GM20431 (cell line): ENCODE results near the gene MRPL52.

Experiments
- in situ Hi-C: fragments of 300-500 bp; cut with MseI, MboI; formaldehyde crosslinking; loops from one replicate; pipeline ENCODE4 v1.15.0; 2020; ENCODE audit warnings: low sequenced_read_pairs; ENCODE audit not compliant: unreplicated experiment

The MRPL52 gene

DNA sequence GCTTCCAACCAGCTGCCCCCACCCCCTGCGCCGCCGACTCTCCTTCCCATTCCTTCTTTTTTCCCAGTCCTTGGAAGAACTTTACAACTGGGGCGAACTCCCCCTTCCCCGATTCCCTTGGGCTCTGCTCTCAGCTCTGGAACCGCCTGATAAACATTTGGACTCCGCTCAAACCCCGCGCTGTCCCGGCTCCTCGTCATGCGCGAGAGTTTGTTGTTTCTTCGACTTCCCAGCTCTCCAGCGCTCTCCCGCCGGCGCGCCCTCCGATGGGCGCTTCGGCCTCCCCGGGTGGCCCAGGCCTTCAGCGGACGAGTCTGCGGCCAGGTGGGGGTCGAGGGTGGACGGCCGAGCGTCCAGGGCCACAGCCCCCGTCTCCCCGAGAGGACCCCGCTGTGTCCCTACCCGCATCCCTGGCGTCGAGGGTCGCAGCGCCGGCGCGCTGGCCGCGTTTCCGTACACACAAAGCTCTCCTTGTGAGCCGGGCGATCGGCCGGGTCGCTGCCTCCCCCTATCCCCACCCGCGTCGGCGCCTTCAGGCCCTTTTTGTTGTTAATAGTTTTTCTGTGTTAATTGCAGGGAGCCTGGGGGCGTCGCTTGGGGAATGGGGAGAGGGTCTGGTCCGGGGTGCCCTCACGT is 7.5 kb downstream of the MRPL52 start:
- in situ Hi-C loops = loop anchor here (25.0 kb wide), 1 partner anchor 450 kb away; no protein-coding TSS in a partner anchor

DNA sequence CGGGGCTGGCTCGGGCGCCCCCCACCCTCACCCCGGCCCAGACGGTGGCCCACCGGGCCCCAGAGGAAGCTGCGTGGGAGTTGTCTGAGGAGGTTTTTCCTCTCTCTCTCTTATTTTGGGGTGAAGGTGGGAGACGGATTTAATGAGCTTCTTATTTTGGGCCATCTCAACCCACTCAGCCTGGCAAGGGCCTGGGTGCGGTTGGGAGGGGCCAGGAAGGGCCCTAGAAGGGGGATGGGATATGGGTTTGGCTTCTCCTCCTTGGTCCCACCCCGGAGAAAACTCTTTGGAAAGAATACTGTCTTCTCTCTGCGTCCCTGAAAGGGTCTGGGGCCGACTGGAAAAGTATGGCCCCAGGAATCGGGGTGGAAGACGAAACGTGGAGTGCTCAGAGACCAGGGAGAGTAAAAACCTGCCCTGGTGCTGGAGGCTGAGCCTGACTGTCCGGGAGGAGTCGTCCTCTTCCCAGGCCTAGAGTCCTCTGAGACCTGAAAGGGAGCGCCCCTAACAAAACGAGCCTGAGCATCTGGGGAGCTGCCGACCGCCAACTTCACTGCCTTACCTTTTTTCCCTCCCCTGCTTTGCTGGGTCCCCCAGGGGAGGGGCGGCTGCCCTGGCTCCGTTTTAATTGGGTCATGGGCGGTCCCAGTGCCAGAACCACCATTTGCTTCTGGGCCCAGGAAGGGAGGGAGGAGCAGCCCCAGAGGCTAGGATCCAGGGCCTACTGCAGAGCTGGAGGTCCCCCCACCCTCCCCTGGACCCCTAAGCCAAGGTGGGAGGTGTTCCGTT is 8.3 kb downstream of the MRPL52 start:
- in situ Hi-C loops = loop anchor here (25.0 kb wide), 1 partner anchor 451 kb away; no protein-coding TSS in a partner anchor

DNA sequence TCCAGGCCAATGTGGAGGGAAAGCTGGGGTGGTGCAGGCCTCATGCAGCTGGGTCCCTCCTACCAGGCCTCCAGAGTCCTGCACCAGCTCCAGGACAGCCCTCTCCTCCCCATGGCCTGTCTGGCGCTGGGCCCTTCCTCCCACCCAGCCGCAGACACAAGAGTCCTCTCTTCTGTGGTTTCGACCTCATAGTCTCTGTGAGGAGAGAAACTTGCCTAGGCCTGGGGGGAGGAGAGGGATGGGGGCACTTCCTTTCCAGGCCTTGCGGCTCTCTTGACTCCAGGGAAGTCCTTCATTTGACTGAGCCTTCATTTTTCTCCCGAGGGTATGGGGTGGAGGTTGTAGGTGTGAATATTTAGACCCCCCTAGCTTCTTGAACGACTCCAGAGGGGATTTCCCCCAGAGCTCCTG is 8.9 kb downstream of the MRPL52 start:
- in situ Hi-C loops = loop anchor here (25.0 kb wide), 1 partner anchor 451 kb away; no protein-coding TSS in a partner anchor

DNA sequence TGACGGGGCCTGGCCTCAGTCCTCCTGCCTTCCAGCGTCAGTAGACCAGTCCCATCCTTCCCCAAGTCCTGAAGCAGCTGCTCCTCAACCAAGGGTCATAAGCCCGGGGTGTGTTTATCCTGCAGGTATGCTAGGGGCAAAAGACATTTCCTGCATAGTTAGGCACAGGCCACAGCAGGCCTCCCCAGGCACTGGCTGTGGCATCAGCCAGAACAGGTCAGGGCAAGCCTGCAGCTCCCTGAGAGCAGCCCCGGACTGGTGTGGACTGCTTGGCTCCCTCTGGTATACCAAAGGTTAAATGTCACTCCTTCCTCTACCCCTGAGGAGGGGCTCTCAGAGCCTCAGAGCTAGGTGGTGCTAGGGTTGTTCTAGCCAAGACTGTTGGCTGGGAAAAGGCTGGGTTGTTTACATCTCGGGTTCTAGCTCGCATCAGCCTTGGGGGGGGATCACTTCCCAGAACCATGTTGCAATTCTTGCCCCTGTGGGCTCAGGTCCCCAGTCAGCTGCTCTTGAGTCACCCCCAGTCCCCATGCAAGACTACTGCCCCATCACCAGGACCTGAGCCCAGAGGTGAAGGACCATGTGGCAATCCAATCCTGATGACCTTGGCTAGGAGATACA is 9.6 kb downstream of the MRPL52 start:
- in situ Hi-C loops = loop anchor here (25.0 kb wide), 1 partner anchor 452 kb away; no protein-coding TSS in a partner anchor

DNA sequence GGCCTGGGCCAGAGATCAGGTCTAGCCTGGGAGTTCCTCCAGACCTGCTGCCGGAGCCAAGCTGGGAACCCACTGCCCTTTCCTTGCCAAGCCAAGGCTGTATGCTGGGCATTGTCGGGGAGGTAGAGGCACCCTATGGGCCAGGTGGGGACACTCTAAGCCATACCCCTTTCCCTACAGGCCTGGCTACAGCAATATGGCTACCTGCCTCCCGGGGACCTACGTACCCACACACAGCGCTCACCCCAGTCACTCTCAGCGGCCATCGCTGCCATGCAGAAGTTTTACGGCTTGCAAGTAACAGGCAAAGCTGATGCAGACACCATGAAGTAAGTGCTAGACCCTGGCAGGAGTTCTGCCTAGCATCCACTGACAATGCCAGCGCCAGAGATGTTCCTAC is 11.6 kb downstream of the MRPL52 start:
- in situ Hi-C loops = loop anchor here (25.0 kb wide), 1 partner anchor 454 kb away; no protein-coding TSS in a partner anchor

DNA sequence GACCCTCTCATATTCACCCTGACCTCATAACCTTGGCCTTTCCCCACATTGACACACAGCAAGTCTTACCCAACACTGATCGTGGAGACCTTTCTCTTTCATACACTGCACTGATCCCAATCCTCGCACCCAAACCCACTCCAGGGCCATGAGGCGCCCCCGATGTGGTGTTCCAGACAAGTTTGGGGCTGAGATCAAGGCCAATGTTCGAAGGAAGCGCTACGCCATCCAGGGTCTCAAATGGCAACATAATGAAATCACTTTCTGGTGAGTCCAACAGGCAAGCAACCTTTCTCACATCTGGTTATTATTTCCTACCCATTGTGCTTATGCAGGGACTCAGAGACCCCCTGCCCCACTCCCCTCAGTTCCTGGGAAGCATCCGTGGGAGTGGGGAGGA is 12.1 kb downstream of the MRPL52 start:
- in situ Hi-C loops = loop anchor here (25.0 kb wide), 1 partner anchor 454 kb away; no protein-coding TSS in a partner anchor

DNA sequence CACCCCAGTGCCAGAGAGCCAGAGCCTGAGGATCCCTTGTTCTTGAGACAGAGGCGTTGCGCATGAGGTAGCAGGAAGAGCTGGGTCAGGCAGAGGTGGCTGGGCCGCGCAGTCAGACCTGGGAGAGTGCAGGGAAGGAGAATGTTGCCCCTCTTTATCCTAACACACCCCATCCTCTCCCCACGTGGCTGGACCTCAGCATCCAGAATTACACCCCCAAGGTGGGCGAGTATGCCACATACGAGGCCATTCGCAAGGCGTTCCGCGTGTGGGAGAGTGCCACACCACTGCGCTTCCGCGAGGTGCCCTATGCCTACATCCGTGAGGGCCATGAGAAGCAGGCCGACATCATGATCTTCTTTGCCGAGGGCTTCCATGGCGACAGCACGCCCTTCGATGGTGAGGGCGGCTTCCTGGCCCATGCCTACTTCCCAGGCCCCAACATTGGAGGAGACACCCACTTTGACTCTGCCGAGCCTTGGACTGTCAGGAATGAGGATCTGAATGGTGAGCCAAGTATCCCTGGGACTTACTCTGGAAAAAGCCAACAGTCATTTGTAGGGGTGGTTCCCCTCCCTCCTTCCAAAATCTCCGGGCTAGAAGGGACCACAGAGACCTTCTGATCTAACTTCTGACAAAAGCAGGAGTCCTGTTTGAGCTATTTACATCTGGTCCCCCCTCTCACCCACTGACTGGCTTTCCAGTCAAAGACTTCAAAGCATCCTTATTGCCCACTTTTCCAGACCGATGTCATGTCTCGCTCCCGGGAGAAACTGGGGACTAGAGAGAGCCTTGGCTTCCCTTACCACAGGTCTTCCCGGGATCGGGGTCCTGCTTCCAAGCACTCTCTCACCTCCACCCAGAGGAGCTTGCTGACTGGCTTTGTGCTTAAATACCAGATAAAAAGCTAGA is 12.8 kb downstream of the MRPL52 start:
- in situ Hi-C loops = loop anchor here (25.0 kb wide), 1 partner anchor 455 kb away; no protein-coding TSS in a partner anchor

DNA sequence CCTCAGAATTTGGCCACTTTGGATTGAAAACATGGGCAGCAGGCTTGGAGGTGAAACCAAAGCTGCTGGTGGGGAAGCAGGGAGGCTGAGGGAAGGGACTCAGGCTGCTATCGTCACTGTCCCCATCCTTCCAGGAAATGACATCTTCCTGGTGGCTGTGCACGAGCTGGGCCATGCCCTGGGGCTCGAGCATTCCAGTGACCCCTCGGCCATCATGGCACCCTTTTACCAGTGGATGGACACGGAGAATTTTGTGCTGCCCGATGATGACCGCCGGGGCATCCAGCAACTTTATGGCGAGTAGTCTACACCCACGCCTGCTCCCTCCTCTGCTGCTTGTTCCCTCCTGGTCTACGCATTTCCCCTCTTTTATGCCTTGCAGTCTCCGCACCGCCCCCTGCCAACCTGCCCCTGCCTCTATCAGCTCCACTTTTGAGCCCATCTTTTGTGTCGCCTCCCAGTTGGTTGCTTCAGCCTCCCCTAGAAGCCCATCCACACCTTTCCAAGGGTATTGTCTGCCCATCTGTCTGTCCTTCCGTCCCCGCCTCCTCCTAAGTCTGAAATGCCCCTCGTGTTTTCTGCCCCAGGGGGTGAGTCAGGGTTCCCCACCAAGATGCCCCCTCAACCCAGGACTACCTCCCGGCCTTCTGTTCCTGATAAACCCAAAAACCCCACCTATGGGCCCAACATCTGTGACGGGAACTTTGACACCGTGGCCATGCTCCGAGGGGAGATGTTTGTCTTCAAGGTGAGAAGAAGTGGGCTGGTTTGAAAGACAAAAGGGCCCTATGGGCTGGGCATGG is 13.6 kb downstream of the MRPL52 start:
- in situ Hi-C loops = loop anchor here (25.0 kb wide), 1 partner anchor 456 kb away; no protein-coding TSS in a partner anchor

DNA sequence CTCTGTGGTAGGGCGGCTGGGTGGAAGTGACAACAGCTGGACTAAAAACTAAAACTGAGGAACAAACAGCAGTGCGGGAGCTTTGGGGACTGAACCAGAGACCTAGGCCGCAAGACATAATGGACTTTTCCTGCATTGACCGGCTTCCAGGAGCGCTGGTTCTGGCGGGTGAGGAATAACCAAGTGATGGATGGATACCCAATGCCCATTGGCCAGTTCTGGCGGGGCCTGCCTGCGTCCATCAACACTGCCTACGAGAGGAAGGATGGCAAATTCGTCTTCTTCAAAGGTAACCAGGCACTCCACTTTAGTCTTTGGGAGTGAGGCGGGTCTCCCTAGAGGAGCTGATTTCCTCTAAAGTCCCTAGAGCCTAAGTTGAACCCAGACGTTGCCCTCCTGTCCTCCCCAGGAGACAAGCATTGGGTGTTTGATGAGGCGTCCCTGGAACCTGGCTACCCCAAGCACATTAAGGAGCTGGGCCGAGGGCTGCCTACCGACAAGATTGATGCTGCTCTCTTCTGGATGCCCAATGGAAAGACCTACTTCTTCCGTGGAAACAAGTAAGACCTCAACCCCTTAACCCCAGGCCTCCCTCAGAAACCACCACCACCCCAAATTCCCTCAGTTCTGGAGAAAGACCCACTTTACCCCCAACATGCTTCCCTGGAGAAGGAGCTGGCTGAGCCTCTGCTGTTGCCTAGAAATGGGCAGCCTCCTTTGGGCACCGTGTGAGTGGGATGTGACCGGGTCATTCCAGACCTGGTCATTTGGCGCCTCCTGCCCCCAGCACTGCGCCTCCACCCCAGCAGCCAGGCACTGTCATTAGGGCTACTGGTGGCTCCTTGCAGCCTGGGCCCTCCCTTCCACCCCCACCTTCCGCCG is 14.8 kb downstream of the MRPL52 start:
- in situ Hi-C loops = loop anchor here (25.0 kb wide), 1 partner anchor 457 kb away; no protein-coding TSS in a partner anchor

DNA sequence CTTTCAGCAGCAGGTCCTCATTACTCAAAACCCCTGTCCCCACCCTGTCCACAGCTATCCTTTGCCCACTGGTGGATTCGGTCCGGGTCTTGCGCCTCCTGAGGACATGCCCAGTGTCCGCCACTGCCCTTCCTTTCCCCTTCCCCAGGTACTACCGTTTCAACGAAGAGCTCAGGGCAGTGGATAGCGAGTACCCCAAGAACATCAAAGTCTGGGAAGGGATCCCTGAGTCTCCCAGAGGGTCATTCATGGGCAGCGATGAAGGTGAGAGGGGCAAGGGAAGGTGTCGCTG is 15.4 kb downstream of the MRPL52 start:
- in situ Hi-C loops = loop anchor here (25.0 kb wide), 1 partner anchor 458 kb away; no protein-coding TSS in a partner anchor

DNA sequence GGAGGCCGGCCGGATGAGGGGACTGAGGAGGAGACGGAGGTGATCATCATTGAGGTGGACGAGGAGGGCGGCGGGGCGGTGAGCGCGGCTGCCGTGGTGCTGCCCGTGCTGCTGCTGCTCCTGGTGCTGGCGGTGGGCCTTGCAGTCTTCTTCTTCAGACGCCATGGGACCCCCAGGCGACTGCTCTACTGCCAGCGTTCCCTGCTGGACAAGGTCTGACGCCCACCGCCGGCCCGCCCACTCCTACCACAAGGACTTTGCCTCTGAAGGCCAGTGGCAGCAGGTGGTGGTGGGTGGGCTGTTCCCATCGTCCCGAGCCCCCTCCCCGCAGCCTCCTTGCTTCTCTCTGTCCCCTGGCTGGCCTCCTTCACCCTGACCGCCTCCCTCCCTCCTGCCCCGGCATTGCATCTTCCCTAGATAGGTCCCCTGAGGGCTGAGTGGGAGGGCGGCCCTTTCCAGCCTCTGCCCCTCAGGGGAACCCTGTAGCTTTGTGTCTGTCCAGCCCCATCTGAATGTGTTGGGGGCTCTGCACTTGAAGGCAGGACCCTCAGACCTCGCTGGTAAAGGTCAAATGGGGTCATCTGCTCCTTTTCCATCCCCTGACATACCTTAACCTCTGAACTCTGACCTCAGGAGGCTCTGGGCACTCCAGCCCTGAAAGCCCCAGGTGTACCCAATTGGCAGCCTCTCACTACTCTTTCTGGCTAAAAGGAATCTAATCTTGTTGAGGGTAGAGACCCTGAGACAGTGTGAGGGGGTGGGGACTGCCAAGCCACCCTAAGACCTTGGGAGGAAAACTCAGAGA is 16.3 kb downstream of the MRPL52 start:
- in situ Hi-C loops = loop anchor here (25.0 kb wide), 1 partner anchor 459 kb away; no protein-coding TSS in a partner anchor

DNA sequence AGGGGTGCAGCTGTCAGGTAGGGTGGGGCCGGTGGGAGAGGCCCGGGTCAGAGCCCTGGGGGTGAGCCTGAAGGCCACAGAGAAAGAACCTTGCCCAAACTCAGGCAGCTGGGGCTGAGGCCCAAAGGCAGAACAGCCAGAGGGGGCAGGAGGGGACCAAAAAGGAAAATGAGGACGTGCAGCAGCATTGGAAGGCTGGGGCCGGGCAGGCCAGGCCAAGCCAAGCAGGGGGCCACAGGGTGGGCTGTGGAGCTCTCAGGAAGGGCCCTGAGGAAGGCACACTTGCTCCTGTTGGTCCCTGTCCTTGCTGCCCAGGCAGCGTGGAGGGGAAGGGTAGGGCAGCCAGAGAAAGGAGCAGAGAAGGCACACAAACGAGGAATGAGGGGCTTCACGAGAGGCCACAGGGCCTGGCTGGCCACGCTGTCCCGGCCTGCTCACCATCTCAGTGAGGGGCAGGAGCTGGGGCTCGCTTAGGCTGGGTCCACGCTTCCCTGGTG is 17.2 kb downstream of the MRPL52 start:
- in situ Hi-C loops = loop anchor here (25.0 kb wide), 1 partner anchor 460 kb away; no protein-coding TSS in a partner anchor

DNA sequence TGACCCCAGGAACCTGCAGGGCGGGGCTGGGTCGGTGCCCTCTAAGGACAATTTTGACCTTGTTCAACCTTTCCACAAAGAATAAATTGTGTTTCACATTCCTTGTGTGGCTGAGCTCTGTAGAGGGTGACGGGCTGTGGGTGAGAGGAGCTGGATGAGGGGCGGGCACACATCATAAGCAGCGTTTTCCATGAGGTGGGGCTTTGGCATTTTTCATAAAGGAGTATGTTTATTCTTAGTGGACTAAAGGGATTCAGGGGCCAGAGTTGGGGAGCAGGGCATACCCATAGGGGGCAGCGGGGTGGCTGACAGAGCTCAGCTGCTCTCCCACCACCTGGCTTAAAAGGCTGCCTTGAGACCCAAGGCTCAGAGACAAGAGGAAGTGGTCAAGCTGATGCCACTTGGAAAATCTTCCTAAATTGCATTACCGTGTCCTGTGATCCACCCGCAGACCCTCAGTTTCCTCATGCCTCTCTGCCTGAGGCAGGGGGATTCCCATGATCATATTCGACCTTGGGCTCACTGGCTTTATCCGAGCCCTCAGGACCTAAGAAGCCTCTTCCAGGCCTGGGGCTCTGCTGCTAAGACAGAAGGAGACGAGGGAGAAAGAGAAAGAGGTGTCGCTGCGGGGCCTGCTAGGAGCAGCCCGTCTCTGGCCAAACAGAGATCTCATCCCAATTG is 18.1 kb downstream of the MRPL52 start:
- in situ Hi-C loops = loop anchor here (25.0 kb wide), 1 partner anchor 460 kb away; no protein-coding TSS in a partner anchor

DNA sequence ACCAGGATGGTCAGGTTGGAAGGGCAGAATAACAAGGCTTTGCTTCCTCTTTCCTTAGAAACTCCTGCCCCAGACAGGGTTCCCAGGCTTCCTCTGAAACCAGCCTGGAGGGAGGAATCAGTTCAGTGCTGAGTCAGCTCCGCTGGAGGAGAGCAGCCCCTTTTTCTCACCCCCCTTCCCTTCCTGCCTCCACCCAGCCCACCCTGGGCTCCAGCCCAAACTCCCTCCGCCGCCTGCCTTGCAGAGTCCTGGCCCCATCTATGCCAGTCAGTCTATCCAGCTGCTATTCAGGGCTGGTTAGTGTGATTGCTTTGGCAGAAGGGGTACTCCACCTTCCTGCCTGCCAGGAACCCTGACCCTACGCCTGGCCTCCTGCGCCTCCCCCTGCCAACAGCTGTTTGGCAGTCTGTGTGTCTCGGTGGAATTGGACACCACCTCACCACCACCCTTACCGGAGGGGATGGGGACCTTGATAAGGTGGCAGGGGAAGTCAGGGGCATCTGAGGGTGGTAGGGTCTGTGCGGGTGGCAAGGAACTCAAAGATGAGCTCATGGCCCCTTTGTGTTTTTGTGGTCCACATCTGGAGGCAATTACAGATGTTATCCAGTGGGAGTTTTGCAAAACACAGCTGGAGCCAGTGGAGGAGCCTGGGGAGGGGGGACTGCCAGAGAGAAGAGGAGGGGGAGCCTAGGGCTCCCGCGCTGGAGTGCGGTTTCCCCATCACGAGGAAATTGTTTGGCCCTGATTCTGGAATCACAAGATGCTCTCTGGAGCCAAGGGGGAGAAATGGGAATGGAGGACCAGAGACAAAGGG is 18.9 kb downstream of the MRPL52 start:
- in situ Hi-C loops = loop anchor here (25.0 kb wide), 1 partner anchor 461 kb away; no protein-coding TSS in a partner anchor

DNA sequence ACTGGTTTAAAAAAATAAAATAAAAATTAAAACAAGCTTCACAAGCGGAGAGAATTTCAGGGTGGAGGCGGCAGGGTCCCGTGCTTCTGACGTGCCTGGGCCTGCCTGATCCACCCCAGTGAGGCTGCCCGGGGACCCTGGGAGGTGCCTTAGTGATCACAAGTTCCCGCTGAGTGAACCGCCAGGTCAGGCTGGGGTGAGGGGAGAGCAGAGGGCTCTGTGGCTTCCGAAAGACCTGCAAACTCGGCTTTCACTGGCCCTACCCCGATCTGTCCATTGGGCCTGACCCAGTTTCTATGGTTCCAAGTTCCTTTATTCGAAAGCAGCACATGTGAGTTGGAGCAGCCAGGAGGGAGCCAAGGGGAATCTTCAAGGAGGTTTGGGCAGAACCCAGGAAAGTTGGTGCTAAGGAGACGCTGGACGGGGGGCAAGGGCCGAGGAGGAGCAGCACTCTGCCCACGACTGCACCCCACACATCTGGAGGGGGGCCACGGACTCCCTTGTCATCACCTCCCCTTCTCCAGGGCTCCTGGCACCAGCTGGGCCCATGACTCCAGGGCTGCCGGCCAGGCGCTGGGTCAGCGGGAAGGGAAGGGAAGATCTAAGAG is 19.6 kb downstream of the MRPL52 start:
- in situ Hi-C loops = loop anchor here (25.0 kb wide), 1 partner anchor 462 kb away; no protein-coding TSS in a partner anchor
